MCF 10A (cell line): ENCODE data around the gene DLG4. TPM values are rescaled to one million over a fixed set of nuclear protein-coding genes. Genes with fewer than 3 reads are reported as not detected.

Experiments
- BruUV-seq: library from RNA; stranded (reverse); fragments of 400-500 nt; replicated peaks from 2 replicates; lab custom pipeline; 2021; lab: Mats Ljungman, UMichigan
- CTCF ChIA-PET: fragments of 300-600 bp; sonication (Branson Sonifier 250); formaldehyde crosslinking; extraction: SDS; loops from one replicate; lab custom pipeline; 2021; ENCODE audit warnings: antibody characterized with exemption, inconsistent platforms; lab: Yijun Ruan, JAX
- POLR2A ChIA-PET: fragments of 300-600, 350-650 bp; sonication (Branson Sonifier 250); formaldehyde crosslinking; extraction: SDS; loops from one replicate; lab custom pipeline; 2020; ENCODE audit warnings: antibody characterized with exemption, inconsistent platforms; lab: Yijun Ruan, JAX
- DNase-seq: peaks from one replicate; pipeline ENCODE4 v3.0.0-alpha.2; 2018; ENCODE audit not compliant: unreplicated experiment
- H3K27ac Mint-ChIP-seq: one replicate; pipeline ENCODE4 v1.8.0; 2022; ENCODE audit warnings: mild to moderate bottlenecking, low read depth, mixed read lengths; ENCODE audit not compliant: unreplicated experiment
- H3K27me3 Mint-ChIP-seq: one replicate; pipeline ENCODE4 v1.8.0; 2022; ENCODE audit warnings: mixed read lengths; ENCODE audit not compliant: insufficient read depth, unreplicated experiment
- H3K36me3 Mint-ChIP-seq: one replicate; pipeline ENCODE4 v1.8.0; 2022; ENCODE audit warnings: mild to moderate bottlenecking, moderate library complexity, mixed read lengths; ENCODE audit not compliant: insufficient read depth, unreplicated experiment
- H3K4me1 Mint-ChIP-seq: one replicate; pipeline ENCODE4 v1.8.0; 2022; ENCODE audit warnings: mixed read lengths; ENCODE audit not compliant: insufficient read depth, unreplicated experiment
- H3K4me3 Mint-ChIP-seq: one replicate; pipeline ENCODE4 v1.8.0; 2022; ENCODE audit warnings: mild to moderate bottlenecking, moderate library complexity, mixed read lengths; ENCODE audit not compliant: unreplicated experiment
- H3K9me3 Mint-ChIP-seq: one replicate; pipeline ENCODE4 v1.8.0; 2022; ENCODE audit warnings: mixed read lengths; ENCODE audit not compliant: unreplicated experiment
- CTCF ChIP-seq: fragments of 200-600 bp; IDR thresholded peaks from one replicate; pipeline ENCODE4 v1.8.0; 2022; ENCODE audit warnings: antibody characterized with exemption, mild to moderate bottlenecking; ENCODE audit not compliant: unreplicated experiment
- intact Hi-C: fragments of 100-400 bp; cut with micrococcal nuclease; formaldehyde crosslinking; loops from 2 replicates; pipeline ENCODE4 v1.14.1; 2022
- total RNA-seq: library from RNA; stranded (reverse); gene quantifications from 2 replicates; pipeline ENCODE4 v1.2.3, GENCODE V29; 2022

The DLG4 gene
- total RNA-seq, 1 experiment from 2014 or later = 7.6 TPM

- ChIA-PET POLR2A (interaction anchor here (0.8 to 14.3 kb wide), 9 partner anchors 9 to 198 kb away, joined by 4 to 278 read pairs (median 7); partner anchors contain the start of genes ACADVL, CTDNEP1, DLG4 and ELP5), CTCF (interaction anchor here (0.7 to 1.7 kb wide), 3 partner anchors 10 to 151 kb away, joined by 3 to 9 read pairs (median 4); partner anchors contain the start of genes ACADVL and DLG4)
- BruUV-seq = no TSS peak
- Mint-ChIP-seq H3K27ac (peak overlapping the region; percentile 94), H3K4me3 (peak overlapping the region; percentile 91), H3K4me1 (peaks cover 30% of the 10 kb centered on the region), H3K36me3 (peaks cover 76% of the 10 kb centered on the region), H3K9me3 (no peaks in the 10 kb centered on the region), H3K27me3 (no peaks in the 10 kb centered on the region)
- intact Hi-C loops = no loop called here
- TF ChIP-seq CTCF = no peak
- DNase-seq = no peak
Measured at GRCh38 chr17:7233701-7234082, 14.1 kb upstream of the DLG4 start.

GRCh38 chr17:7232114-7232513 is 12.5 kb upstream of the DLG4 start:
- Mint-ChIP-seq H3K27ac (no peak overlapping the region), H3K4me1 (peaks cover 35% of the 10 kb centered on the region), H3K9me3 (no peaks in the 10 kb centered on the region), H3K4me3 (peak overlapping the region; percentile 91), H3K36me3 (peaks cover 86% of the 10 kb centered on the region), H3K27me3 (no peaks in the 10 kb centered on the region)
- ChIA-PET POLR2A (interaction anchor here (3.5 to 14.3 kb wide), 2 partner anchors 11 kb away, joined by 35 to 278 read pairs; partner anchors contain the start of genes ACADVL, DLG4 and GABARAP), CTCF (interaction anchor here (0.7 to 1.4 kb wide), 2 partner anchors 9 to 12 kb away, joined by 3 to 5 read pairs; no protein-coding TSS in a partner anchor)
- no peak for TF ChIP-seq CTCF
- TSS peak; percentile 6 for BruUV-seq
- intact Hi-C loops = no loop called here
- DNase-seq = no peak

- POLR2A ChIA-PET = interaction anchor here (0.8 to 14.3 kb wide), 2 partner anchors 8 to 67 kb away, joined by 3 to 278 read pairs; partner anchors contain the start of genes ACADVL and DLG4
- Mint-ChIP-seq H3K4me1 (peaks cover 18% of the 10 kb centered on the region), H3K36me3 (peaks cover 78% of the 10 kb centered on the region), H3K4me3 (no peak overlapping the region), H3K27ac (peak overlapping the region; percentile 84), H3K27me3 (no peaks in the 10 kb centered on the region), H3K9me3 (no peaks in the 10 kb centered on the region)
- BruUV-seq = no TSS peak
- no peak for TF ChIP-seq CTCF
- no peak for DNase-seq
- intact Hi-C loops = no loop called here
- CTCF ChIA-PET = interaction anchor here (1.1 kb wide), 1 partner anchor 183 kb away, joined by 4 read pairs; no protein-coding TSS in a partner anchor
Measured at GRCh38 chr17:7229504-7229903, 9.9 kb upstream of the DLG4 start.

GRCh38 chr17:7228920-7229319 is 9.3 kb upstream of the DLG4 start:
- no peak for DNase-seq
- BruUV-seq = no TSS peak
- CTCF ChIA-PET = interaction anchor here (1.1 kb wide), 1 partner anchor 183 kb away, joined by 4 read pairs; no protein-coding TSS in a partner anchor
- Mint-ChIP-seq H3K27ac (peak overlapping the region; percentile 84), H3K4me3 (no peak overlapping the region), H3K9me3 (no peaks in the 10 kb centered on the region), H3K36me3 (peaks cover 78% of the 10 kb centered on the region), H3K27me3 (no peaks in the 10 kb centered on the region), H3K4me1 (peaks cover 18% of the 10 kb centered on the region)
- intact Hi-C loops = no loop called here
- POLR2A ChIA-PET = no interaction called here
- TF ChIP-seq CTCF = no peak
